NCI-H226 (cell line): ENCODE data around the gene MAP3K10.
"Not testable (repeated sequence)": the region's sequence is repeated elsewhere in the genome, so short reads cannot be mapped to it uniquely, and the experiment has no call there.

Experiments
- DNase-seq: peaks from one replicate; pipeline ENCODE4 v3.0.0-alpha.2; 2015

MAP3K10 gene

DNA sequence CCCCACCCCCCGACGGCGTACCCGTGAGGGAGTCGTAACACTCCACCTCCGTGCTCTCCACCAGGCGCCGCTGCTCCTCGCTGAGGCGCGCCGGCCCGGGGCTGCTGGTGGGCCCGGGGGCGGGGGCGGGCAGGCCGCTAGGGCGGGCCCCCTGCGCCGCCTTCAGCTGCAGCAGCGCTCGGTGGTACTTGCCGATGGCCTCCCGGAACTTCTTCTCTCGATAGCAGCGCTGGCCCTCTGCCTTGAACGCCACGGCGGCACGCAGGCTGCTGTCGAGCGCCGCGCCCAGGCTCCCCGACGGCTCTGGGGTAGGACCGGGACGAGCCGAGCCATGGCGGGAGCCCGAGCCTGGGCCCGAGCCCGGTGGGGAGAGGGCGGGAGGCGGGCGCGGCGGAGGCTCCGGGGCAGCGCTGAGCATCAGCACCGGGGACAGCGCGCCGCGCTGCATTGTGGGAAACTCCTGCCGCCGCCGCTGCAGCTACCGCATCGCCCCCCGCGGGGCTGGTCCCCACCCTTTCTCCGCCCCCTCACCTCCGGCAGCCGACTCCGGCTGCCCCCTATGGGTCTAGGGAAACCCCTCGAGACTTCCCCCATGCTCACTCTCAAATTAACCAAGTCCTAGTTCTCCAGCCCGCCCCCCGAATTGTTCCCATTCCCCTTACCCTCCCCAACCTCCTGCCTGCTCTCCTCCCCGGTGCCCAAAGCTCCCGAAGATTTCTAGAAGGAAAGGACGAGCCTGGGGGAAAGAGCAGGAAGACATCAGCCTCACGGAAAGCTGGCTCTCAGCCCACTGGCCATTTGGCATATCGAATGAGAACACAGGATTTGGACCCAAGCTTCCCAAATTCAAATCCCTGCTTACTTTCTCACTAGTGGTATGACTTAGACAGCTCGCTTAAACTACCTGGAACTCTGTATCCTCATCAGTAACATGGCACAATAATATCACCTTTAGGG, 27.0 kb downstream of the MAP3K10 start, which contains the start of gene TTC9B:
Gene TTC9B, minus strand, starts transcription at position 451 of the 957 bp plus-strand sequence. Its CDS starts 3 bp downstream, at position 448.
- no peak for DNase-seq

DNA sequence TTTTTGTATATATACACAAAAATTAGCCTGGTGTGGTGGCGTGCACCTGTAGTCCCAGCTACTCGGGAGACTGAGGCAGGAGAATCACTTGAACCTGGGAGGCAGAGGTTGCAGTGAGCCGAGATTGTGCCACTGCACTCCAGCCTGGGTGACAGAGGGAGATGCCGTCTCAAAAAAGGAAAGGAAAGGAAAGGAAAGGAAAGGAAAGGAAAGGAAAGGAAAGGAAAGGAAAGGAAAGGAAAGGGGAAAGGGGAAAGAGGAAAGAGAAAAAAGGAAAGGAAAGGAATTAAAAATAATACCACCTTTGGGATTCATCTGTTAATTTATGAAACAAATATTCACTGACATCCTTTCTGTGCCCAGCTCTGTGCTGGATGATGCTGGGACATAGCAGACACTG, 27.8 kb downstream of the MAP3K10 start:
- not testable (repeated sequence) for DNase-seq

DNA sequence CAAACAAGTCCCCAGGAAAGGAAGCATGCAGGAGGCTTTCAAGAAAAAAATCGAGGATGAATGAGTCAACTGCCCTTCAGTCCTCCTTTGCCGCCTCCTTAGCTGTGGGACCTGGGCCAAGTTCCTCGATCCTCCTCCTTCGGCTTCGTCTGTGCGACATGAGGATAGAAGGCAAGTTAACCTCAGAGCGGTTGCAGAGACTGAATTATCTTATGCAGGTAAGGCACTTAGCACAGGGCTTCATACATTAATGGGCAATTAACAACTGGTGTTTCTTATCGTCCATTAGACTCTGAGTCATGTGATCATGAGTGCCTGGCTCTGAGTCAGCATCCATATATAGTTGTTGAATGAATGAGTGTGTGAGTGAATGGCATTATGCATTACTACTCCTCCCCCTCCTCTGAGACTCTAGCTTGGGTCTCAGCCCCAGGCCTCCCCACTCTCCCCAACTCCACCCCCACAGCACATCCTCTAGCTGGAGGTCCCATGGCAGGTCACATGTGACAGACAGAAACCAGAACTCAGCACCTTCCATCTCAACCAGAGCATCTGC, 28.6 kb downstream of the MAP3K10 start:
- peak; percentile 73 for DNase-seq

DNA sequence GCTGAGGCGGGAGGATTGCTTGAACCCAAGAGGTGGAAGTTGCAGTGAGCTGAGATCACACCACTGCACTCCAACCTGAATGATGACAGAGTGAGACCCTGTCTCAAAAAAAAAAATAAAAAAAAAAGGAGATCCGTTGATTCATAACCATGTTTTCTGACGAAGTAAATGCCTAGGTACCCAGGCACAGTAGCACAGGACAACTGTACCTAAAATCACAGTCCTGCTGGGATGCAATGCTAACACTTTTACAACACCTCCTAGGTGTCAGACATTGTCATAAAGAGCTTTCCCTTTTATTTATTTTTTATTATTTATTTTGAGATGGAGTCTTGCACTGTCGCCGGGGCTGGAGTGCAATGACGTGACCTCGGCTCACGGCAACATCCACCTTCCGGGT, 29.4 kb downstream of the MAP3K10 start:
- DNase-seq = no peak

DNA sequence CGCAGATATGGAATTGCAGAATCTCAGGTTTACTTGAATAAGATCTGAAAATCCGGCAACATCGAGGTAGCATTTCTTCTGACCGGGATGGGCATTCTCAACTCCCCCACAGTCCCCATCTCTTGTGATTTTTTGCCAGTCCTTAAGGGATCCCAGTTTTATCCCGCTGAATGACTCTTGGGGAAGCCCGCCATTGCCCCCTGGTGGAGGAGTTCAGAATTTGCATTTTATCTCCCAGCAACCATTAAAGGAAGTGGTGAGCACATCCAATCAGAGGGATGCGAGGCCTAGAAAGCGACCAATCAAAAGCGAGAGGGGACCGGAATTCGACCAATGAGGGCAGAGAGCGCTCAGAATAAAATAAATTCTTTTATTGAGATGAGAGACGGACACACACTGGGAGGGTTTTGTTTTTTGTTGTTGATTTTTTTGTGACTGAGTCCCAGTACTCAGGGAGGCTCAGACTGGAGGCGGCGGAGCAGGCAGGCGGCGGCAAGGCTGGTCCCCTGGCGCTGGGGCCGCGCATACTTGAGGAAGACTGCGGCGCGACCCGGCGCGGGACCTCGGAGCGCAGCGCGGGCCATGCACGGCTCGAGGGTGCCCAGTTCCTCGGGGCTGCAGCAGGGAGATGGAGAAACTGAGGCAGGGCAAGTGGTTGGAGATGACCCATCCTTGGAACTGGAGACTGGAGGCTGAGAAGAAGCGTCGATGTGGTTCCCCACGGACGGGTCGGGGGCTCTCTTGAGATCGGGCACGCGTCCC, 30.8 kb downstream of the MAP3K10 start:
- peak; percentile 75 for DNase-seq

DNA sequence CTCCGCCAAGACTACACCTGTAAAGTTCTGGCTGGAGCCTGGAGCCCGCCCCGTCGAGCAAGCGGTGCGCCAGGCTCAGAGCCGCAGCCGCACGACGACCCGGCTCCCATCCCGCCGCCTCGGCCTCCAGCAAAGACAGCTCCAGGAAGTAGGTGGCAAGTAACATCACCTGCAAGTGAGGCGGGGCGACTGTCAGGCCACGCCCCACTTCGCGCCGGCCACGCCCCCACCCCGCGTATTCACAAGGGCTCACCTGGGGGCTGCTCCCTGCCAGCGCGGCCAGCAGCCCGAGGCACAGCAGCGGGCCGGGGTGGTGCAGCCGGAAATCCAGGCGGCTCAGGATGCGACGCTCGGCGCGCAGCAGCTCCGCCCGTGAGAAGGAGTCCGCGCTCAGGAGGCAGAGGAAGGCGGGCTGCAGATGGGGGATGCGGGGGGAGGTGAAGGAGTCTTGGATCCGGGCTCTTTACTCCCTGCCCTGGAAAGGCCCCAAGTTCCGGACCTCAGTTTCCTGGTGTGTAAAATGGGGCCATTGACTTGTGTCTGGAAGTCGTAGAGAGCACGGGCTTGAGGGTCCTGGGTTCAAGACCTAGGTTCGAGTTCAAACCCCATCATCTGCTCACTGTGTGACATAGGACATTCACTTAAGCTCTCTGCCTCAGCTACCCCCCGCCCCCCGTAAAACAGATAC, 32.1 kb downstream of the MAP3K10 start:
- no peak for DNase-seq

DNA sequence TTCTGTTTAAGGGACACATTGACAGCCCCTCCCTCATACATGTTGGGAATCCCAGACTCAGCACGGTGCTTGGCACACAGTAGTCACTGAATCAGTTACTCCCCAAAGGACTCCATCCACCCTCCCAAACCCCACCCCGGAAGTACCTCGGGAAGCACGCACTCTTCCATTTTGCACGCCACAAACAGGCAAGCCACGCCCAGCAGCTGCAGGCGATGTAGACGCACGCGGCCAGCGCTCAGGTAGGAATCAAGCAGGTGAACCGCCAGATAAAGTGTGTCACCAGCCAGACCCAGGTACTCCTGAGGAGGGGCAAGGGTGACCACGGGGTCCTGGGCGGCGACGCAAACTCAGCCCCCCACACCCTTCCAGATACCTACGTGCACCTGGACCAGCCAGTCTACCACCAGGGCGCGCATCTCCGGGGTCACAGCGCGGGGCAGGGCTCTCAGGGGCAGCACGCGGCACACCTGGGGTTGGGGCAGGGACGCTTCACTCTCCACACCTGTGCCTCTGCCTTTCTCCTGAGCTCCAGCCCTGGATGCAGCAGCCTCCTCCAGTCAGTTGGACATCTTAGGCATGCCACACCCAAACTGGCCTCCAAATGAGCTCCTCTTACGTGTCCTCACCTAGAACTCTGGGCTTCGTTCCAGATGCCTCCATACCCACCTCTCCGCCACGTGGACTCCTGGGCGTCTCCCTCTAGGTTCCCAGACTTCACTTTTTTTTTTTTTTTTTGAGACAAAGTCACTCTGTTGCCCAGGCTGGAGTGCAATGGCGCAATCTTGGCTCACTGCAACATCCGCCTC, 33.3 kb downstream of the MAP3K10 start:
- DNase-seq = peak; percentile 33

DNA sequence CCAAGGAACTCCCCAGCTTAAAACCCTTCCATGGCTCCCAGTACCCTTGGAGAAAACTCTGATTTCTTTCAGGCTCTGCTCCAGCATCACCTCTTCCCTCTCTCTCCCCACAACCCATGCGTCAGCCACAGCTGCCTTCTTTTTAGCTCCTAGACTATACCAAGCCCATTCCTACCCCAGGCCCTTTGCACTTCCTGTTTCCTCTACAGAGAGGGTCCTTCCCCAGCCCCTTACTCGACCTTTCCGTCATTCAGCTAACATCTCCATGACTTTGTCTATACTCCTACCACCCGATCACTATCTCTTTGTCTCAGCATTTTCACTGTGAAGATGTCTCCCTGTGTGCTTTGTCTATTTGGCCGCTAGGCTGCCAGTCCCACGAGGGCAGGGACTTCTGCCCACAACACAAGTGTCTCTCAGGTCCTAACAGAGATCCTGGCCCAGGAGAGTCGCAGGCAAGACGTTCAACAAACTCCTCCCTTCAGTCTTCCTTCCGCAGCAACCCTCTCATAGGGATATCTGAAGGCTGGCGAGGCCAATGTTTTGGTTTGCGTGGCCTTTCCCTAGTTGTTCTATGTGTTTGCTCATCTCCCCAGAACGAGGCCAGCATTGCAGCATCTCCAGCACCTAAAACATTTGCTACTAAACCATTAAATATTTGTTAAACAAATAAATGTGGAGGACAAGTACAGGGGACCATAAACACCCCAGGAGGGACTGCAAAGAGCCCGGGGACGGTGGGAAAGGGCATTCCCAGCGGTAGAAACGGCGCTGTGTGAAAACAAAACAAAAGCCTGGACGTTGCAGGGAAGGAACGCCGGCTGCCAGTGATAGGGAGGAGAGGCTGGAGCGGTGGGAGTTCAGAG, 34.4 kb downstream of the MAP3K10 start:
- no peak for DNase-seq

DNA sequence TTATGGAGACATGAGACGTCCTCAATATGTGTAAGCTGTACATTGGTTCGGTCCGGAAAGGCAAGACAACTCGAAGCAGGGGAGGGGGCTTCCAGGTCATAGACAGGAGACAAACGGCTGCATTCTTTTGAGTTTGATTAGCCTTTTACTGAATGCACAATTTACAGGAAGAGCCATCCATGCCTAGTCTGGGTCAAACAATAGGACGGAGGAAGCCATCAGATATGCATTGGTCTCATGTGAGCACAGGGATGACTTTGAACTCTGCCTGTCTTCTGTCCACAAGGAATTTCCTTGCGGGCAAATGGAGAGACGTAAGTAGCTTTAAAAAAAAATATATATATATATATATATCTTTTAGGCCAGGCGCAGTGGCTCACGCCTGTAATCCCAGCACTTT, 37.1 kb downstream of the MAP3K10 start:
- DNase-seq = no peak

DNA sequence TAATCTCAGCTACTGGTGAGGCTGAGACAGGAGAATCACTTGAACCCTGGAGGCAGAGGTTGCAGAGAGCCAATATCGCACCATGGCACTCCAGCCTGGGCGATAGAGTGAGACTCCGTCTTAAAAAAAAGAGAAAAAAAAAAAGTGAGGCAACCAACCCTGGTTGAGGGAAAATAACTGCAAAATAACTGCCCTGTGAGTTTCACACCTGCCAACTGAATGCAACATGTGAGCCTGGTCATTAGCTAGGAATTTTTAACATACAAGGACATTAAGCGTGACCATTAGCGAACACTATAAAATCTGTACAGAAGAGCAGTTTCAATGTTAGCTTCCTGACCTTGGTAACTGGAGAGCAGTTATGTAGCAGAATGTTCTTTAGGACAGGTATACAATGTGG, 37.6 kb downstream of the MAP3K10 start:
- DNase-seq = no peak

DNA sequence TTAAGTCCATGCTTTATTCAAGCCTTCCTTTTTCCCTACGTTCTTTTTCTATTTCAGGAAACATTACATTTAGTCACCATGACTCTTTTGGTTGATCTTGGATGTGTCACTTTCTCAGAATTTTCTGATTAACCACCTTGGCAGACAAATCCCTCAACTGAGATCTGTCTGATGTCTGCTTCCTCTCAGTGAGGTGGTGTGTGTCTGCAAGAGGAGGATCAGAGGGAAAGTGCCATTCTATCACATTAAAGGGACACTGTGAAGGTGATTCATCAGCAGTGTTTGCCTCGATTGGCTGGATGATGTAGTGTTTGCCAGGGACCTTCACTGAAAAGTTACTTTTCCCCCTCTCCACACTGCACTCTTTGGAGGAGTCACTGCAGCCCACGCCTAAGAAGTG, 38.3 kb downstream of the MAP3K10 start:
- no peak for DNase-seq

DNA sequence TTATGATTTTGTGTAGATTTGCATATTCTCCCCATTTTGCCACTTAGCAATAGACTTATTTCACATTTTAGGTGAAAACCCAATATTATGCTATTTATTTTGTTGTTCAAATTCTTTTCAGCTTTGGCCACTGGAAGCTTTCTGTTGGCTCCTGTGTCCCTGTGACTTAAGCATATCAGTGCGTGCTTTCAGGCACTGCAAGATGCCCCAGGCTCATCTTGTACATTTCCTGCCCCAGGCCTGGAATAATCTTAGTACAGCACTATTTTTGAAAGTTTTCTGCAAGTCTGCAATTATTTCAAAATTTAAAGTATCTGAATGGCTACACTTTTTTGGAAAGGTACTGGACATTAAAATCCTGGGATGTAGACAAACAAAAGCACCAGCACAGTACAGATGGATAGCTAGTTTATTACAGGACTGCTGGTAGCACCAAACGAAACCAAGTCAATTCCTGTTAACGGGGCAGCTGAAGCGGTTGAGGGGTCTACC, 38.7 kb downstream of the MAP3K10 start:
- no peak for DNase-seq

DNA sequence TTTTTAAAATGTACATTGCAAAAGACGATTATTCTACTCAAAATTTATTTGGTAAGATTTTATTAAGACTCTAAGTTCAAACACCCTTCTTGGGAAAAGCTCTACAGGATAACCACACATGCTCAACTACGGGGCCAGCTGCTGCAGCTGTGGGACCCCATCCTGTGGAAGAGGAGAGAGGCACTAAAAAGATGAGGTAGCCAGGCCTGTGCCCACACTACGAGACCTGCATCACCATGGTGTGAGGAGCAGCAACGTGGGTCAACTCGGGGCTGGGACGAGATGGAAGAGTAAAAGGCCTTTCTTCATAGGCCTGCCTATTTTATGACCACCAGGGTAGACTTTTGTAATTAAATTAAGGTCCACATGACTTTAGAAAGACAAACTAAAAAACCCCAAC, 39.8 kb downstream of the MAP3K10 start:
- DNase-seq = no peak

DNA sequence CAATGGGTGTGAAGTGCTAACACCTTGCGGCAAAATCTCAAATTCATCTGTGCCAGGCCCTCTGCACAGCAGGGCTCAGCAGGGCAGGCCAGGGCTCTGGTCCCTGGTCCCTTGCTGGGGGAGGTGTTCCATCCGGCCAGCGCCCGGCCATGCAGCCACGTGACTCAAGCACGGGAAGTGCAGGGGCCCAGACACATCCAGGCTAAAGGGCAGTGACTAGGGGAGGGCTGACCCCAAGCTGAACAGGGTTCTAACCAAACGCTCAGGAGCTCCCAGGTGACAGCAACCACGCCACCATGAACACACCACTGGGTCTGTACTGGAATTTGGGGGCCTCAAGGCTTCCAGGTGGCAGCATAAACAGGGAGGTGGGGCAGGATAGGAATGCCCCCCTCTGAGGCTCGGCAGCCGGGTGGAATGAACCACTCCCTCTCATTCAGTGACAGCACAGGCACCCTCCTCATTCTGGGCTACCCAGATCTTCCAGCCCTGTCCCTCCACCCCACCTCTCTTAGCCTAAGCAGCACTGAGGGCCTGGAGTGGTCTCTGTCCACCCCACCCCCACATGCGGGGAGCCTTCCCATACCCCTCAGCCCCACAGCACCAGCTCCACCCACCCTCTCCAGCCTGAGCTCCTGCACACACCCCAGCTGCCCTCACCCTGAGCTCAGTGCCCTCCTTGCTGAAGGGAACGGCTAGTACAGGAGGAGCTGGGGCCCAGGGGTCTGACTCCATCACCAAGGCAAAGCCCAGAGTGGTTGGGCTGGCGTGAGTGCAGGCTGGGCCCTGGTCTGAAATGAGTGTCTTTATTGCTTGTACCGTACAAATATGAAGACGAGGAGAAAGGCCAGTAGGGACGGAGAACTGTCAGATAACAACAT, 40.6 kb downstream of the MAP3K10 start:
- DNase-seq = no peak

DNA sequence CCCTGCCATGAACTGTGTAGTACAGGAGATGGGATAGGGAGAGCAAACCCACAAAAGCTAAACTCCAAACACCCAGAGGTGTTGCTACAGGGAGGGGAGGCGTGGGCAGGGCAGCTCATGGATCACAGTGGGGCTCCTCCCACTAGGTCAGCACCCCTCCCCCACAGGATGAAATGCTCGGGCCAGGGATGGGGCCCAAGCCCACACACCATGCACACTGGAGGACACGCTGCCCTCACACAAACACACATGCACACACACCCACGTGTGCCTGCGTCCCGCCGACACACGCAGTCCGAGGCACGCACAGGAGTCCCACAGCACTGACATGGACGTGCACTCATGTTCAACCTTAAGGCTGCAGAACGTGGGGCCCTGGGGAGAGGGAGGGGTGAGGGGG, 41.3 kb downstream of the MAP3K10 start:
- DNase-seq = no peak

DNA sequence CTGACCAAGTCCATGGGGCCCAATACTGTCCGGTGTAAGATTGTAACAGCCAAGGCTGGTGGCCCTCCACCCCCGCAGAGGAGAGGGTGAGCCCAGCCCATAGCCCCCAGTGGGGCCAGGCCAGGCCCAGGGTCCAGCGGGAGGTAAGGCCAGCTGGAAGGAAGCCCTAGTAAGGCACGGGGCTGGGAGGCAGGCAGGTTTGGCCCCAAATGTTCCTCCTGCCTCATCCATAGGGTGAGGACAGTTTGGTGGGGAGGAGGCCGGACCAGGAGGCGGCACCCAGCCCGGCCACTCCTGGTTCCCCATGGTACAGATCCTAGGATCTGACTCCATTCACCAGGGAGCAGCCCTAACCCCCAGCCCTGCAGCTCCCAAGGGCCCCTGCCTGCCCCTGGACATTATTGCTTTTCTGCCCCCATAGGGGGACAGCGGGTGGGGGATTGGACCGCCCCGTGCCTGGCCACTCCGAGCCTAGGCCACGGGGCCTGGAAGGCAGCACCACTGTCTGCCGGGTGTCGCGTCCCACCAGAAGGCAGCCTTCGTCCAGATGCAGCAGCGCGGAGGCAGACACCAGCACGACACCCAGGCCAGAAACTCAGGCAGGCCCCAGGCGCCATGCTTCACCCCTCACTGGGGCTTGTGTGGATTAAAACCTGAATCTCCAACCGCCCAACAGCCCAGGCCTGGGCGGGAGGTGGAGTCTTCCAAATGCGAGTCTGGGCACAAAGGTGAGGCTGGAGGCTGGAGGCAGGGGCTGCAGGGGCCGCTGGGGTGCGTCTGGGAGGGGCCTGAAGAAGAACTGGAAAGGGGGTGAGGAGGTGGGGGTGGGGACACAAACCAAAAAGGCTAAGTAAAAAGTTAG, 42.0 kb downstream of the MAP3K10 start:
- no peak for DNase-seq

DNA sequence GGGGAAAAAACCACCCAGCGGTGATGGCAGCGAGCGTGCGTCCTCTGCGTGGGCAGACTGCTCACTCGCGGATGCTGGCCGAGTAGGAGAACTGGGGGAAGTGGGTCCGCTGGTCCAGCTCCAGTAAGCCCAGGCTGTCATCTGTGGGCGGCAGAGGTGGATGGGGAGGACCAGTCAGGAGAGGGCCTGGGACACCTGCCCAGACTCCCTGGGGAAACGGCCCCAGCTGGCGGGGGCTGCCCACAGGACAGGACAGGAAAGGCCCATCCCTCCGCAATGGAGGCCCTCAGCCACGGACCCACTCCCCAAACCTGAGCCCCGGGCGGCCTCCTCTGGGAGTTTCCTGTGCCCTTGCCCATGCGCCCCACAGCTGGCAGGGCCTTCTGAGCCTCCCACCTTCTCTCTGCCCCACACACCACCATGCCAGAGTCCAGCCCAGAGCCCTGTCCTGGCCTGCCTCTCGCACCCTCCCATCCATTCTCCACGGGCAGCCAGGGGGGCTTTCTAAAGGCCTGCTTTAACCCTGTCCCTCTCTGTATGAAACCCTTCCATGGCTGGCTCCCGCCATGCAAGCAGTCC, 42.7 kb downstream of the MAP3K10 start:
- DNase-seq = no peak
